HEK293 (cell line): ENCODE data around the gene DTL.

Experiments
- KLF1 ChIP-seq: fragments of 450-650 bp; formaldehyde crosslinking; IDR thresholded peaks from 2 replicates; pipeline ENCODE4 v1.5.1; 2016; ENCODE audit warnings: missing biosample characterization, missing genetic modification characterization
- SP3 ChIP-seq: fragments of 450-650 bp; formaldehyde crosslinking; IDR thresholded peaks from 2 replicates; pipeline ENCODE4 v1.5.1; 2016; ENCODE audit warnings: missing biosample characterization, missing genetic modification characterization
- ZSCAN18 ChIP-seq: fragments of 450-650 bp; formaldehyde crosslinking; IDR thresholded peaks from 2 replicates; pipeline ENCODE4 v1.5.1; 2016; ENCODE audit warnings: missing biosample characterization, missing genetic modification characterization
- TF ChIP-seq, protein P1 (sequence below): fragments of 450-650 bp; IDR thresholded peaks from 2 replicates; pipeline ENCODE4 v1.5.1; 2018; ENCODE audit warnings: missing biosample characterization, missing genetic modification characterization
- TF ChIP-seq, protein P2 (sequence below): fragments of 450-650 bp; formaldehyde crosslinking; IDR thresholded peaks from 2 replicates; pipeline ENCODE4 v1.5.1; 2016; ENCODE audit warnings: missing biosample characterization, missing genetic modification characterization

- TF ChIP-seq SP3 (tag by site-specific recombination) (no peak), ZSCAN18 (tag by site-specific recombination) (no peak), KLF1 (tag by site-specific recombination) (no peak)
- TF ChIP-seq, protein P1, sequence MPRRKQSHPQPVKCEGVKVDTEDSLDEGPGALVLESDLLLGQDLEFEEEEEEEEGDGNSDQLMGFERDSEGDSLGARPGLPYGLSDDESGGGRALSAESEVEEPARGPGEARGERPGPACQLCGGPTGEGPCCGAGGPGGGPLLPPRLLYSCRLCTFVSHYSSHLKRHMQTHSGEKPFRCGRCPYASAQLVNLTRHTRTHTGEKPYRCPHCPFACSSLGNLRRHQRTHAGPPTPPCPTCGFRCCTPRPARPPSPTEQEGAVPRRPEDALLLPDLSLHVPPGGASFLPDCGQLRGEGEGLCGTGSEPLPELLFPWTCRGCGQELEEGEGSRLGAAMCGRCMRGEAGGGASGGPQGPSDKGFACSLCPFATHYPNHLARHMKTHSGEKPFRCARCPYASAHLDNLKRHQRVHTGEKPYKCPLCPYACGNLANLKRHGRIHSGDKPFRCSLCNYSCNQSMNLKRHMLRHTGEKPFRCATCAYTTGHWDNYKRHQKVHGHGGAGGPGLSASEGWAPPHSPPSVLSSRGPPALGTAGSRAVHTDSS = no peak
- TF ChIP-seq, protein P2, sequence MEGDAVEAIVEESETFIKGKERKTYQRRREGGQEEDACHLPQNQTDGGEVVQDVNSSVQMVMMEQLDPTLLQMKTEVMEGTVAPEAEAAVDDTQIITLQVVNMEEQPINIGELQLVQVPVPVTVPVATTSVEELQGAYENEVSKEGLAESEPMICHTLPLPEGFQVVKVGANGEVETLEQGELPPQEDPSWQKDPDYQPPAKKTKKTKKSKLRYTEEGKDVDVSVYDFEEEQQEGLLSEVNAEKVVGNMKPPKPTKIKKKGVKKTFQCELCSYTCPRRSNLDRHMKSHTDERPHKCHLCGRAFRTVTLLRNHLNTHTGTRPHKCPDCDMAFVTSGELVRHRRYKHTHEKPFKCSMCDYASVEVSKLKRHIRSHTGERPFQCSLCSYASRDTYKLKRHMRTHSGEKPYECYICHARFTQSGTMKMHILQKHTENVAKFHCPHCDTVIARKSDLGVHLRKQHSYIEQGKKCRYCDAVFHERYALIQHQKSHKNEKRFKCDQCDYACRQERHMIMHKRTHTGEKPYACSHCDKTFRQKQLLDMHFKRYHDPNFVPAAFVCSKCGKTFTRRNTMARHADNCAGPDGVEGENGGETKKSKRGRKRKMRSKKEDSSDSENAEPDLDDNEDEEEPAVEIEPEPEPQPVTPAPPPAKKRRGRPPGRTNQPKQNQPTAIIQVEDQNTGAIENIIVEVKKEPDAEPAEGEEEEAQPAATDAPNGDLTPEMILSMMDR (tag by site-specific recombination) = no peak
These were observed 61.8 kb downstream of the DTL start for GRCh38 chr1:212097360-212097759.
